ENCODE results near the gene KRTAP22-1.

- TF ChIP-seq CTCF (IDR thresholded peaks at IDR 0.05): no peak
- TF ChIP-seq POLR2A (IDR thresholded peaks at IDR 0.05): no peak
Observed at GRCh38 chr21:30605968-30606367, 5.1 kb downstream of the KRTAP22-1 start.
